ENCODE data around the gene ZNF831.
A peak's percentile ranks its signal among the peaks of the same experiment; 100 is the strongest.

Gene ZNF831

GRCh38 chr20:59141818-59142581 is 21.6 kb upstream of the ZNF831 start:
- DNase-seq: no peak

GRCh38 chr20:59143326-59143725 is 20.3 kb upstream of the ZNF831 start:
- DNase-seq: no peak

- DNase-seq: no peak
Measured at GRCh38 chr20:59144179-59144830, 19.3 kb upstream of the ZNF831 start.

GRCh38 chr20:59144831-59145196 is 18.8 kb upstream of the ZNF831 start:
- DNase-seq: no peak

- DNase-seq: no peak
Measured at GRCh38 chr20:59145247-59145923, 18.2 kb upstream of the ZNF831 start.

GRCh38 chr20:59145924-59146779 is 17.5 kb upstream of the ZNF831 start:
- no peak for DNase-seq

- no peak for DNase-seq
Measured at GRCh38 chr20:59146780-59147565, 16.6 kb upstream of the ZNF831 start.

GRCh38 chr20:59147586-59147985 is 16.0 kb upstream of the ZNF831 start:
- DNase-seq: no peak

- no peak for DNase-seq
Measured at GRCh38 chr20:59148701-59149493, 14.7 kb upstream of the ZNF831 start.

- no peak for DNase-seq
Measured at GRCh38 chr20:59149678-59150504, 13.7 kb upstream of the ZNF831 start.

GRCh38 chr20:59150821-59151251 is 12.8 kb upstream of the ZNF831 start:
- no peak for DNase-seq

- DNase-seq: peak; percentile 23
Measured at GRCh38 chr20:59151391-59151790, 12.2 kb upstream of the ZNF831 start.

GRCh38 chr20:59151820-59152219 is 11.8 kb upstream of the ZNF831 start:
- no peak for DNase-seq

- peak; percentile 66 for DNase-seq
Measured at GRCh38 chr20:59152559-59153354, 10.9 kb upstream of the ZNF831 start.

- DNase-seq: no peak
Measured at GRCh38 chr20:59153355-59153681, 10.3 kb upstream of the ZNF831 start.

- DNase-seq: no peak
Measured at GRCh38 chr20:59153832-59154231, 9.8 kb upstream of the ZNF831 start.

GRCh38 chr20:59154317-59155013 is 9.2 kb upstream of the ZNF831 start:
- DNase-seq: no peak

GRCh38 chr20:59157064-59157463 is 6.6 kb upstream of the ZNF831 start:
- no peak for DNase-seq

- no peak for DNase-seq
Measured at GRCh38 chr20:59157531-59157930, 6.1 kb upstream of the ZNF831 start.

Data from DMS79 treated with DMSO at 0.1 percent for 48 hours (cell line).